OCI-LY3 (cell line): Measurements from ENCODE around the gene DIAPH2.

Source experiments
- CTCF ChIP-seq: fragments of 200-600, 300-600 bp; sonication (generic); IDR thresholded peaks from 2 replicates; pipeline ENCODE4 v1.5.1; 2014; ENCODE audit warnings: antibody characterized with exemption, low read length, low read depth
- EZH2phosphoT487 ChIP-seq: fragments of 200-600 bp; shearing (Covaris generic); IDR thresholded peaks from 2 replicates; pipeline ENCODE4 v1.6.1; 2018; ENCODE audit warnings: antibody characterized with exemption, mixed run types, low read depth

- TF ChIP-seq CTCF (no peak), EZH2phosphoT487 (no peak)
These were observed 300.4 kb downstream of the DIAPH2 start for GRCh38 chrX:96985046-96985445.
